ENCODE data around the gene IGF2. TPM values are rescaled to one million over a fixed set of nuclear protein-coding genes. Genes with fewer than 3 reads are reported as not detected.

IGF2 gene
- total and polyA plus RNA-seq, 8 donors, result 3.8 to 164 (median 10.8) TPM

- Histone ChIP-seq H3K4me1 (peaks cover 0 to 5% (median 0%) of the 10 kb centered on the region in 4 donors), H3K9me3 (no peaks in the 10 kb centered on the region), H3K36me3 (no peaks in the 10 kb centered on the region), H3K27ac (no peak overlapping the region), H3K27me3 (peaks cover 0 to 29% (median 5%) of the 10 kb centered on the region in 3 donors), H3K4me3 (no peak overlapping the region)
- intact Hi-C loops (cut with DNase I; ENCODE audit: low total_unique reads), result no loop called here
- WGBS, 5 donors, result 76 to 88% (median 84%) methylated on average over 16 of the region's 16 CpGs
- TF ChIP-seq POLR2A (IDR thresholded peaks at IDR 0.05), result no peak
- no peak for TF ChIP-seq CTCF (IDR thresholded peaks at IDR 0.05)
- no peak for TF ChIP-seq EP300 (IDR thresholded peaks at IDR 0.05)
- TF ChIP-seq POLR2AphosphoS5 (IDR thresholded peaks at IDR 0.05), result no peak
- DNase-seq, result no peak
These were observed 34.0 kb upstream of the IGF2 start for GRCh38 chr11:2173150-2173693.

- 79 to 89% (median 83%) methylated on average over 6 to 12 of the region's 12 CpGs for WGBS, 5 donors
- TF ChIP-seq POLR2A (IDR thresholded peaks at IDR 0.05) (no peak), POLR2AphosphoS5 (IDR thresholded peaks at IDR 0.05) (no peak), CTCF (IDR thresholded peaks at IDR 0.05) (no peak), EP300 (IDR thresholded peaks at IDR 0.05) (no peak)
- DNase-seq, result no peak
- no peak overlapping the region for H3K27ac ChIP-seq
- no peaks in the 10 kb centered on the region for H3K9me3 ChIP-seq
- H3K36me3 ChIP-seq, result no peaks in the 10 kb centered on the region
- intact Hi-C loops (cut with DNase I; ENCODE audit: low total_unique reads), result no loop called here
- peaks cover 0 to 33% (median 6%) of the 10 kb centered on the region in 3 donors for H3K27me3 ChIP-seq
- no peak overlapping the region for H3K4me3 ChIP-seq
- H3K4me1 ChIP-seq, result peaks cover 0 to 5% (median 0%) of the 10 kb centered on the region in 4 donors
These were observed 33.5 kb upstream of the IGF2 start for GRCh38 chr11:2172676-2173075.

GRCh38 chr11:2171591-2172003 lies 32.4 kb upstream of the IGF2 start, which contains the start of gene TH:
Gene TH (minus strand): TSS chr11:2171815. CDS start chr11:2171786, 29 bp downstream.
- Histone ChIP-seq H3K36me3 (no peaks in the 10 kb centered on the region), H3K4me1 (peaks cover 0 to 7% (median 3%) of the 10 kb centered on the region in 4 donors), H3K27ac (no peak within 1 kb of the TSS), H3K9me3 (no peaks in the 10 kb centered on the region), H3K4me3 (no peak within 1 kb of the TSS), H3K27me3 (peaks cover 0 to 37% (median 14%) of the 10 kb centered on the region in 3 donors)
- 70 to 82% (median 72%) methylated on average over 15 to 17 of the region's 17 CpGs for WGBS, 5 donors
- intact Hi-C loops (cut with DNase I; ENCODE audit: low total_unique reads), result no loop called here
- peak in 1 of 2 donors; percentile 52 for DNase-seq
- TF ChIP-seq CTCF (IDR thresholded peaks at IDR 0.05) (no peak), POLR2AphosphoS5 (IDR thresholded peaks at IDR 0.05) (no peak), POLR2A (IDR thresholded peaks at IDR 0.05) (no peak), EP300 (IDR thresholded peaks at IDR 0.05) (no peak)

GRCh38 chr11:2169626-2170570 lies 30.7 kb upstream of the IGF2 start:
- DNase-seq, result no peak
- intact Hi-C loops (cut with DNase I; ENCODE audit: low total_unique reads), result no loop called here
- peaks cover 2 to 54% (median 28%) of the 10 kb centered on the region in 3 donors for H3K27me3 ChIP-seq
- H3K36me3 ChIP-seq, result no peaks in the 10 kb centered on the region
- no peaks in the 10 kb centered on the region for H3K9me3 ChIP-seq
- no peak overlapping the region for H3K4me3 ChIP-seq
- TF ChIP-seq POLR2AphosphoS5 (IDR thresholded peaks at IDR 0.05), result no peak
- TF ChIP-seq CTCF (IDR thresholded peaks at IDR 0.05), result no peak
- TF ChIP-seq POLR2A (IDR thresholded peaks at IDR 0.05), result no peak
- TF ChIP-seq EP300 (IDR thresholded peaks at IDR 0.05), result no peak
- peaks cover 5 to 13% (median 9%) of the 10 kb centered on the region in 4 donors for H3K4me1 ChIP-seq
- WGBS, 5 donors, result 74 to 85% (median 77%) methylated on average over 23 to 45 of the region's 45 CpGs
- no peak overlapping the region for H3K27ac ChIP-seq
